ENCODE measurements around the gene CRYGD. TPM values are rescaled to one million over a fixed set of nuclear protein-coding genes. Genes with fewer than 3 reads are reported as not detected.

The CRYGD gene
- total and polyA plus RNA-seq, 2 of the 13 experiments (the other 11 are each of a cell fraction or from before 2014, with no cell fraction given), result not detected

- TF ChIP-seq DMTF1 (CRISPR knock-in tag; IDR thresholded peaks at IDR 0.05) (no peak), SRSF4 (IDR thresholded peaks at IDR 0.05; ENCODE audit: low read depth, low read length, poor library complexity, severe bottlenecking) (no peak), POGZ (CRISPR knock-in tag; IDR thresholded peaks at IDR 0.05) (no peak), ZBTB26 (CRISPR knock-in tag; IDR thresholded peaks at IDR 0.05; ENCODE audit: borderline replicate concordance) (no peak), ZBED4 (CRISPR knock-in tag; IDR thresholded peaks at IDR 0.05; ENCODE audit: borderline replicate concordance) (no peak), MIER2 (CRISPR knock-in tag; IDR thresholded peaks at IDR 0.05) (no peak), SRSF9 (IDR thresholded peaks at IDR 0.05; ENCODE audit: borderline replicate concordance, insufficient read depth, low read depth, low read length, poor library complexity, severe bottlenecking) (no peak)
- TF ChIP-seq, protein P1, sequence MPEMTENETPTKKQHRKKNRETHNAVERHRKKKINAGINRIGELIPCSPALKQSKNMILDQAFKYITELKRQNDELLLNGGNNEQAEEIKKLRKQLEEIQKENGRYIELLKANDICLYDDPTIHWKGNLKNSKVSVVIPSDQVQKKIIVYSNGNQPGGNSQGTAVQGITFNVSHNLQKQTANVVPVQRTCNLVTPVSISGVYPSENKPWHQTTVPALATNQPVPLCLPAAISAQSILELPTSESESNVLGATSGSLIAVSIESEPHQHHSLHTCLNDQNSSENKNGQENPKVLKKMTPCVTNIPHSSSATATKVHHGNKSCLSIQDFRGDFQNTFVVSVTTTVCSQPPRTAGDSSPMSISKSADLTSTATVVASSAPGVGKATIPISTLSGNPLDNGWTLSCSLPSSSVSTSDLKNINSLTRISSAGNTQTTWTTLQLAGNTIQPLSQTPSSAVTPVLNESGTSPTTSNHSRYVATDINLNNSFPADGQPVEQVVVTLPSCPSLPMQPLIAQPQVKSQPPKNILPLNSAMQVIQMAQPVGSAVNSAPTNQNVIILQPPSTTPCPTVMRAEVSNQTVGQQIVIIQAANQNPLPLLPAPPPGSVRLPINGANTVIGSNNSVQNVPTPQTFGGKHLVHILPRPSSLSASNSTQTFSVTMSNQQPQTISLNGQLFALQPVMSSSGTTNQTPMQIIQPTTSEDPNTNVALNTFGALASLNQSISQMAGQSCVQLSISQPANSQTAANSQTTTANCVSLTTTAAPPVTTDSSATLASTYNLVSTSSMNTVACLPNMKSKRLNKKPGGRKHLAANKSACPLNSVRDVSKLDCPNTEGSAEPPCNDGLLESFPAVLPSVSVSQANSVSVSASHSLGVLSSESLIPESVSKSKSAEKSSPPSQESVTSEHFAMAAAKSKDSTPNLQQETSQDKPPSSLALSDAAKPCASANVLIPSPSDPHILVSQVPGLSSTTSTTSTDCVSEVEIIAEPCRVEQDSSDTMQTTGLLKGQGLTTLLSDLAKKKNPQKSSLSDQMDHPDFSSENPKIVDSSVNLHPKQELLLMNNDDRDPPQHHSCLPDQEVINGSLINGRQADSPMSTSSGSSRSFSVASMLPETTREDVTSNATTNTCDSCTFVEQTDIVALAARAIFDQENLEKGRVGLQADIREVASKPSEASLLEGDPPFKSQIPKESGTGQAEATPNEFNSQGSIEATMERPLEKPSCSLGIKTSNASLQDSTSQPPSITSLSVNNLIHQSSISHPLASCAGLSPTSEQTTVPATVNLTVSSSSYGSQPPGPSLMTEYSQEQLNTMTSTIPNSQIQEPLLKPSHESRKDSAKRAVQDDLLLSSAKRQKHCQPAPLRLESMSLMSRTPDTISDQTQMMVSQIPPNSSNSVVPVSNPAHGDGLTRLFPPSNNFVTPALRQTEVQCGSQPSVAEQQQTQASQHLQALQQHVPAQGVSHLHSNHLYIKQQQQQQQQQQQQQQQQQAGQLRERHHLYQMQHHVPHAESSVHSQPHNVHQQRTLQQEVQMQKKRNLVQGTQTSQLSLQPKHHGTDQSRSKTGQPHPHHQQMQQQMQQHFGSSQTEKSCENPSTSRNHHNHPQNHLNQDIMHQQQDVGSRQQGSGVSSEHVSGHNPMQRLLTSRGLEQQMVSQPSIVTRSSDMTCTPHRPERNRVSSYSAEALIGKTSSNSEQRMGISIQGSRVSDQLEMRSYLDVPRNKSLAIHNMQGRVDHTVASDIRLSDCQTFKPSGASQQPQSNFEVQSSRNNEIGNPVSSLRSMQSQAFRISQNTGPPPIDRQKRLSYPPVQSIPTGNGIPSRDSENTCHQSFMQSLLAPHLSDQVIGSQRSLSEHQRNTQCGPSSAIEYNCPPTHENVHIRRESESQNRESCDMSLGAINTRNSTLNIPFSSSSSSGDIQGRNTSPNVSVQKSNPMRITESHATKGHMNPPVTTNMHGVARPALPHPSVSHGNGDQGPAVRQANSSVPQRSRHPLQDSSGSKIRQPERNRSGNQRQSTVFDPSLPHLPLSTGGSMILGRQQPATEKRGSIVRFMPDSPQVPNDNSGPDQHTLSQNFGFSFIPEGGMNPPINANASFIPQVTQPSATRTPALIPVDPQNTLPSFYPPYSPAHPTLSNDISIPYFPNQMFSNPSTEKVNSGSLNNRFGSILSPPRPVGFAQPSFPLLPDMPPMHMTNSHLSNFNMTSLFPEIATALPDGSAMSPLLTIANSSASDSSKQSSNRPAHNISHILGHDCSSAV (CRISPR knock-in tag; IDR thresholded peaks at IDR 0.05; ENCODE audit: borderline replicate concordance), result no peak
Observed at GRCh38 chr2:208147008-208147407, 22.7 kb upstream of the CRYGD start (continued).

Data from HepG2 (cell line).